H7 (cell line): ENCODE data around the gene IFRD2. TPM values are rescaled to one million over a fixed set of nuclear protein-coding genes. Genes with fewer than 3 reads are reported as not detected.

Experiments used
- DNase-seq: peaks from one replicate; pipeline ENCODE4 v3.0.0; 2012
- H3K27me3 ChIP-seq: 2 replicates; pipeline ENCODE4 v1.6.0; 2011; ENCODE audit warnings: mild to moderate bottlenecking, low read length; ENCODE audit not compliant: control insufficient read depth, insufficient read depth
- H3K36me3 ChIP-seq: replicated peaks from 2 replicates; pipeline ENCODE4 v1.5.1; 2011; ENCODE audit warnings: low read length; ENCODE audit not compliant: control insufficient read depth, insufficient read depth
- H3K4me3 ChIP-seq: 2 replicates; pipeline ENCODE4 v1.5.1; 2011; ENCODE audit warnings: low read depth, mild to moderate bottlenecking, control low read depth, low read length, moderate library complexity; ENCODE audit not compliant: insufficient read depth
- total RNA-seq: library from RNA; depleted of rRNA; stranded (reverse); fragments of >200 nt; shearing (Covaris generic); gene quantifications from 2 replicates; pipeline ENCODE4 v1.2.3, GENCODE V29; 2014

Gene IFRD2
- total RNA-seq, 1 experiment from 2014 or later: 146 TPM

DNA sequence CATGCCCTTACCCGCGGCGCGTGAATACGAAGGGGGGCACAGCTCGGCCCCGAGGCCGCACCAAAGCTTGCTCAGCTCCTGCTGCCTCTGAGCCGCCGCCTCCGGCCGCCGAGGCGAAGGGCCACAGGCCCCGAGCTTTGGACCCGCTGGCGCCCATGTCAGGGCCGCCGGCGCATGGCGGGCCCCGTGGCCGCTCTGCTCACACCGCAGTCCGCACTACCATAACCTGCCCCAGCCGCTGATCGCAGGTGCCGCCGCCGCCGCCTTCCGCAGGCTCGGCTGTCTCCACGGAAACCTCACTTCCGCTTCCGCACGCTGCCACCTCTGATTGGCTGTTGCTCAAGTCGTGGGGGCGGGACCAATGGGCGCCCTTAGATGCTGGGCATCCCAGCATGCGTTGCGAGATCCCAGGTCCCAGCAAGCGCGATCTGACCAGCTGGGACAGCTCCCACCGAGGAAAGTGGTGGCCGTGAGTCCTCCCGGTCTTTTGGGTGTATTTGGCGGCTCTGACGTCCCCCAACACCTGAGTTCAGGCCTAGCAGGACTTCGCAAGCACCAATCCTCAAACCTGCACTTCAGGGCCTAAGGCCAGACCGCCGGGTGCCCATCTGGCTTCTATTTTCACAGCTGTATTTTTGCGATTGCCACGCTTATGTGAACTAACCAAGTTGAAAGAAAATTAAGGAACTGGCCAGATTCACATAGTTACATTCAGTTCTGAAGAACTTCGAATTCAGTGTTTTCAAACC lies 35.9 kb upstream of the IFRD2 start, which contains the start of gene TUSC2:
TSS of gene TUSC2 (minus strand) at position 281 of the 749 bp plus-strand sequence. CDS start at position 157, 124 bp downstream.
- Histone ChIP-seq H3K27me3 (no peaks in the 10 kb centered on the region), H3K36me3 (peaks cover 26% of the 10 kb centered on the region), H3K4me3 (peak within 1 kb of the TSS; percentile 99)
- DNase-seq: peak; percentile 99

DNA sequence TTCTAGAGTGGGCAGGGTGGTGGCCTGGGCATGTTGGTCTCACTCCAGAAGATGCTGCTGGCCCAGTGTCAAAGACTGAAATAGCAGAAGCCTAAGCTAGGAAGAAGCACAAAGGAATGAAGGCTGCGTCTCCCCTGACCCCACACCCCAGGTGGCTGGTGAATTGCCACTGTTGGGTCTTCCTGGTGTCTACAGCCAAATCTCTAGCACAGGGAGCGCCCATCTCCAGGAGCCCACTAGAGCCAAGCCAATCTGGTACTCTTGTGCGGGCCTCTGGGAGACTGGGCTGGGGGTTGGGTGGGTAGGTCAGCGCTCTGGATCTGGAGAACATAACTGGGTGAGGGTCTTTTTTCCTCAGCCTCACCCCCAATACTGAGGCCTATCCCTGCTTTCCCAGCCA lies 34.9 kb upstream of the IFRD2 start:
- no peak for DNase-seq
- H3K27me3 ChIP-seq: no peaks in the 10 kb centered on the region
- peak overlapping the region; percentile 99 for H3K4me3 ChIP-seq
- H3K36me3 ChIP-seq: peaks cover 25% of the 10 kb centered on the region

DNA sequence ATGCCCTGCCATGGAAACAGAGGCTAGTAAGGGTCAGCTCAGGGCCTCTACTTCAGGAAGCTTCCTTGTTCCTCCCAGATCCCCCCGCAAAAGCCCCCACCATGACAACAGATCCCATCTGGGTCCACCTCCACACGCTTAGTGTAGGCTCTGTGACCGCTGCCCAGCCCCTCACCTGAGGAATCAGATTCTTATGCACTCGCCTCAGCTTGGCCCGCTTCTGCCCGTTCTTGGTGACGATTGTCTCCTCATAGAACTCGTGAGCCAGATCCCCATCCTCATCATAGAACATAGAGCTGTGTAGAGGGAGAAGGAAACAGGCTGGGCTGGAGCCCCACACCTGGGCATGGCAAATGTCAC lies 33.9 kb upstream of the IFRD2 start:
- H3K36me3 ChIP-seq: peaks cover 17% of the 10 kb centered on the region
- H3K4me3 ChIP-seq: no peak overlapping the region
- DNase-seq: no peak
- H3K27me3 ChIP-seq: no peaks in the 10 kb centered on the region

DNA sequence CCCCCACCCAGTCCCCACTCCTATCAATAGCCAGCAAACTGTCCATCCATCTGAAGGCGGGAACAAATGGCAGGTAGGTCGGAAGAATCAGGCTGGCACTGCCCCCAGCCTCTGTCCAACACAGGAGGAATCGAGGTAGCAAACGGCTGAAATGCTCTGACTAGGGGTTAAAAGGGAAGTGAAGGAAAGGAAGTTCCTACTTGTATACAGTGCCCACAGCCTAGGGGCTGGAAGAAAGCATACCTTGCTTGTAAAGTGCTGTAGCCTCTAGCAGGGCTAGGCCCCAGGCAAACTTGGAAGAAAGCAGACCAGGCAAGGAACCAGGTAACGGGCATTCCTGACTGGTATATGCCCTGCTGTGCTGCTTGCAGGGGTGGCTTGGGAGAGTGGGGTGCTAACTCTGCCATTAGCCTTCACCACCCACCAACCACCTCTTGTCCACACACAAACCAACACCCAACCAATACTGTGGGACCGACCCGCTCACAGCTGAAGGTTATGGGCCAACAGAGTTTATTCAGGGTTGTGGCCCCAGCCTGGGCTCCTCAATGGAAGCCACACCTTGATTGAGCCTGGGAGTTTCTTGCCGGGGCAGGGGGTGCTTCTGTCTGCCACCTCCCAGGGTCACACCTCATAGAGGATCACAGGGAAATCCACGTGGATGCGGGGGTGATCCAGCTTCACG lies 33.4 kb upstream of the IFRD2 start:
- Histone ChIP-seq H3K27me3 (no peaks in the 10 kb centered on the region), H3K4me3 (no peak overlapping the region), H3K36me3 (peaks cover 12% of the 10 kb centered on the region)
- DNase-seq: no peak

DNA sequence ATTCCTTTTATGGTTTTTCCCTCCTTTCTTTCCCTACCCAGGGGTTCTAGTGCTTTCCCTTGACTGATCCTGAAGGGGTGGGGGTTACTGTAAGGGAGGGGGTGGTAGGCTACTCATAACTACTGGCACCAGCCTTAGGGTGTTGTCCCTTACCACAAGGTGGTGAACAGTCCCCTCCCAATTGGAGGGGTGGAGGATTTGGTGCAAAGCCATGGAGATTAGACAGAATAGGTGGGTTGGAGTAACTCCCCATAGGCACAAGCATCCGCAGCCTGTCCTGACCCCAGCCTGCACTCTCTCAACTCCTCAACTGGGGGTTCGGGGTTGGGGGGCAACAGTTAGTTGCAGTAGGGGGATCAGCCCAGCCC lies 32.9 kb upstream of the IFRD2 start:
- no peaks in the 10 kb centered on the region for H3K27me3 ChIP-seq
- DNase-seq: no peak
- H3K36me3 ChIP-seq: peaks cover 8% of the 10 kb centered on the region
- H3K4me3 ChIP-seq: no peak overlapping the region

DNA sequence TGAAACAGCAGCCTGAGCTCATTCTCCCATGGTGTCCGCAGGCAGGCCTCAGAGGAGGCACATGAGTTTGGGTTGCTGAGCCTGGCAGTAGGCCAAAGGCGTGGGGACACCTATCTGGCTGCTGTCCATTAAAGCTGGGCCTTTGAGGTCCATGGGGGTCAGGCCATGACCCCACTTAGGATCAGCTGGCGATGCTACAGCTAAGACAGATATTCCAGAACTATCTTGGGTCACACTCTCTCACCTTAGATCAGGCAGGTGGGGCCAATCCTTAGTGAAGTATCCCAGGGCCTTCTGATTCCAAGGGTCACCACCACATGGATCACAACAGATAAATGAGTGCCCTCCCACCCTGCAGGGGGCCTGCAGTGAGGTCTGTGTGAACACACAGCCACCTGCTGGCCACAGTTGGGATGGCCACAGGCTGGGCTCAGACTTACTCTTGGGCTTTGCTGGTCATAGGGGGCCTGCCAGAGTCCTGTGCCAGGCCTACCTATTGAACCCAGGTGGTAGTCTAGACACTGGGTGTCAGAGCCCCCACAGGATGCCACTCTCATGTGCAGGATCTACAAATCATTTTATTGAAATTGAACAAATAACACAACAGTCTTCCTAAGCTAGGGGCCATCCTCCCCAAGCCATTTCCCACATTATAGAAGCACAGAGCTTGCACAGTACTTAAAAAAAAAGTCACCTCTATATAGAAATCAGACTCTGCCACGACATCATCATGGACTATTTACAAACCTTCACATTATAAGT lies 32.3 kb upstream of the IFRD2 start:
- peak; percentile 92 for DNase-seq
- Histone ChIP-seq H3K36me3 (peaks cover 8% of the 10 kb centered on the region), H3K27me3 (no peaks in the 10 kb centered on the region), H3K4me3 (no peak overlapping the region)

DNA sequence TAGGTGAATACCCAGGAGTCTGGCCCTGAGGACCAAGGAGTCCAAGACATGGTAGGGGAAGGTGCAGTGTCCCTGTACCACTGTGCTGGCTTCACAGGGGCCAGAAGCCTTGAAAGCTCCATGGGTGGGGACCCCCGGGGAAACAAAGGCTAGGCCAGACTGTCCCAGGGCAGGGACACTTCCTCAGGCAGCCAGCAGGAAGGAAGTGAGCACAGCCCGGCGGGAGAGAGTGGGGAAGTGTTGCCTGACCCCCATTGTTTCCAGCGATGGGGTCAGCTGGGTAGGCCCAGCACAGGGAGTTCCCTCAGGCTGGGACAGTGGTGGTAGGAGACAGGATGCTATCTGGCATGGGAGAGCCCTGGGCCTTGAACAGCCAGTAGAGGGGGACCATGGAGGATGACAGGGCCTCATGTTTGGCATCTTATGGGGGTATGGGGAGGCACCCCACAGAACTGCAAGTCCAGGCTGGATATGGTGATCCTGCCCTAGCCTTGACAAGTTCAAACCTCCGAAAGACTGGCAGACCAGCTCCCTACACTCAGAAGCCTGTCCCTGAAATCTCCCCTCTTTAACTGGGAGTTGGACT lies 31.5 kb upstream of the IFRD2 start:
- Histone ChIP-seq H3K4me3 (no peak overlapping the region), H3K36me3 (peaks cover 15% of the 10 kb centered on the region), H3K27me3 (no peaks in the 10 kb centered on the region)
- no peak for DNase-seq

DNA sequence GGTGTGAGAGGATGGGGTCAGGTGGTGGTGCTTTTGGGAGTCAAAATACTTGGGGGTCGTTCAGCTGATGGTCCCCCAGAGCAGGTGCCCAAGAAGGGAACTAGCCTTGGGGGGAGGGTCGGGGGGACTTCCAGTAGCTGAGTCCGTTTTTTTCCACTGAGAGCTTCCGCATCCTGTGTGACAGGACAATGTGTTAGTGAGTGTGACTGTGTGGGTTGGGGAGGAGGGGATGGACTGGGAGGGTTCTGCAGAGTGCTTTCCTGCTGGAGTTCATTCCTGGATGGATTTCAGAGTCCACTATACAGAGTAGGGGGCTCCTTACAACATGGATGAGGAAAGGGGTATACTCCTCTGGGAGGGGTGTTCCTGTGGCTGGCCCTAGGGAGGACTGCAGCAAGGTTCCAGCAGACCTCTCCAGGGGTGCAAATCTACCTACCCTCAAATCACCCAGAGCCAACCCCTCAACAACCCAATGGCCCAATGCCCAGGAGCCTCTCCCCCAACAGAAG lies 30.9 kb upstream of the IFRD2 start:
- no peak for DNase-seq
- Histone ChIP-seq H3K4me3 (no peak overlapping the region), H3K27me3 (no peaks in the 10 kb centered on the region), H3K36me3 (peaks cover 20% of the 10 kb centered on the region)

DNA sequence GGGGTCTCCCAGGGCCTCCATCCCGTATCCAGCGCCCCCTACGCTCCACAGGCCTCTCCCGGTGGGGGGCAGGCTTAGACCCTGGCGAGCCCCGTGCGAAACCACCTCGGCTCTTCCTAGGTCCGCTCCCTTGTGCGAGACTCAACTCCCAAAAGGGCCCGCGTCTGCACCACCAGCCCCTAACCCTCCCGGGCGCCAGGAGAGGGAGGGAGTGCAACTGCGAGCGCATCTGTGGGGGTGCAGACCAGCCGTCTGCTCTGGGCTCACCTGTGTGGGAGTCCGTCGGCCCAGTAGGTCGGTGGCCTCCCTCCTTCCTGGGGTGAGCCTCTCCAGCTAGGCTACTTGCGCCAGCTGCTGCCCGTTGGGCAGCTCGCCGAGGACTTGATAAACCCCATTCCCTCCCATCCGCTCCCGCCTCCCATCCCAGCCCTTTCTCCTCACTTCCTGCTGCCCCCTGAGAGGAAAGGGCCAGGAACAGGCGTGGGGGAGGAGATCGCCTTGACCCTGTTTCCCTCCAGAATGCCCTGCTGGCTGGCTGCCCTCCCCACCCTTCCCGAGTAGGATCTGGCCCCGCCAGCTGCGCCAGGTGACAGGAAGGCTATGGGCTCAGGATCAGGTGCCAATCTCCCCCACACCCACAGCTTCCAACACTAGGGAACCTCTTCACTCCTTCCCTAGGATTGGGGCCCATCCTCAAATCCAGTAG lies 30.3 kb upstream of the IFRD2 start, which contains the start of gene HYAL2:
TSS of gene HYAL2 (minus strand) at position 360 of the 706 bp plus-strand sequence. CDS start 2,256 bp downstream, outside the sequence.
- Histone ChIP-seq H3K4me3 (peak within 1 kb of the TSS; percentile 62), H3K27me3 (no peaks in the 10 kb centered on the region), H3K36me3 (peaks cover 26% of the 10 kb centered on the region)
- peak; percentile 85 for DNase-seq

DNA sequence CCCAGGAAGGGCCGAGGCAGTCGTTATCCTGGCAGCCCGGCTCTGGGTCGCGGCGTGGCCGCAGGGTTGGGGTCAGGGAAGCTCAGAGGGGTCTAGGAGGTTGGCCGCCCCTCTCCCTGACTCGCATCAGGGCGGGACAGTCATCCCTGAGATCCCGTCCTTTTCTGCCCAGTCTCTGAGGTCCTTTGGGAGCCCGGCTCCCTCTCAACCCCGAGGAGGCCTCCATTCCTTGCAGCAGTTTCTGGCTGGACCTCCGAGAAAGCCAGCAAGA lies 29.8 kb upstream of the IFRD2 start:
- Histone ChIP-seq H3K36me3 (peaks cover 31% of the 10 kb centered on the region), H3K27me3 (no peaks in the 10 kb centered on the region), H3K4me3 (peak overlapping the region; percentile 62)
- DNase-seq: no peak

DNA sequence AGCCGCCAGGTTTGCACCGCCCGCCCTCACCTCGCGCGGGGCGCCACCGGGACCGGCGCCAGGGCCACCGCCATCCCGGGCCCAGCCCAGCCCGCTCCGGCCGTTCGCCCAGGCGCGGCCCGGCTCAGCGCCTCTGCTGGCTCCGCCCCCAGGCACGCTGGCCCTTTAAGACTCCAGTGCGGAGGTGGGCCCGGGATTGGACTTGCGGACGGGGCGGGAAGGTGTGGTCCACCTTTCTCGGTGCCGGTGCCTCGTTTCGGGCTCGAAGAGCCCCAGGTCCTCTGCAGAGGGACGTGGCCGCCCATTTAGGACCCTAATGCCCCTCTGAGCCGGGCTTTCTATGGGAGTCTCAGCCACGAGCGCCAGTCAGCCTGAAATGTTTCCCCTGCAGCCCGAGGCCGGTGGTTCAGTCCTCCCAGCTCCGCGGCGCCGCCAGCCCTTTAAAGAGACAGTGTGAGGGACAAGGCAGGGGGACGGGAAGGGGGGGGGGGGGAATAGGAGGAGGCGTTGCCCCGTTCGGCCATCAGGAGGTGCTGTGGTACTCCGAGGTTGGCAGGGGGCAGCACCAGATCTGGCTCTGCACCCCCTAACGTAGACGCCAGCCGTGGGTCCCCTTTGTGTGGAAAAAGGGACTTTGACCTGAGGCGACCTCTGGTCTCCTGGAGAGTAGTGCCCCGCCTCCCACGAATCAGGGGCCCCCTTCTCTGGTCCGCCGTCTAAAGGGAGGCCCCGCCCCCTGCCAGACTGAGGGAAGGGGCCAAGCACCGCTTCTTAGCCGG lies 29.3 kb upstream of the IFRD2 start:
- Histone ChIP-seq H3K4me3 (peak overlapping the region; percentile 62), H3K27me3 (no peaks in the 10 kb centered on the region), H3K36me3 (peaks cover 35% of the 10 kb centered on the region)
- peak; percentile 97 for DNase-seq

DNA sequence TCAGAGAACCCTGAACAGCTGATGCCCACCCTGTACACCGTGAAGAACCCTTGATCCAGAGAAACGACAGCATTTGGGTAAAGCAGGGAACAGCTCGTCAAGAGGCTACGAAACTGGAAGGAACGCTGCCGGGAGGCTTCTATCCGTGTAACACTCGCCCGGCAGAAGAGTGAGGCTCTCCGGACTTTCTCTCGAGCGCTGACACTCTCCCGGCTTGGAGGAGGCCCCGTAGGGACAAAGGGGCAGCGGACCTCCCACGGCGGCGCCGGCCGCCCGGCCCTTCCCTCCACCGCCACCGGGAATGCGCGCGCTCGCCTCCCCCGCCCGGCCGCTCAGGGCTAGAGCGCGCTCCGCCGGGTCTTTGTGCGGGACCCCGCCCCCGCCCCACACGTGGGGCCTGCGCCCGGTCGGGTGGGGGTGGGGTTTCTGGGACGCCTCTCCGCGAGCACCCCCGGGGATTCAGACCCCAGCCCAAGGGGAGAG lies 28.7 kb upstream of the IFRD2 start:
- DNase-seq: peak; percentile 98
- Histone ChIP-seq H3K36me3 (peaks cover 35% of the 10 kb centered on the region), H3K27me3 (no peaks in the 10 kb centered on the region), H3K4me3 (peak overlapping the region; percentile 62)

DNA sequence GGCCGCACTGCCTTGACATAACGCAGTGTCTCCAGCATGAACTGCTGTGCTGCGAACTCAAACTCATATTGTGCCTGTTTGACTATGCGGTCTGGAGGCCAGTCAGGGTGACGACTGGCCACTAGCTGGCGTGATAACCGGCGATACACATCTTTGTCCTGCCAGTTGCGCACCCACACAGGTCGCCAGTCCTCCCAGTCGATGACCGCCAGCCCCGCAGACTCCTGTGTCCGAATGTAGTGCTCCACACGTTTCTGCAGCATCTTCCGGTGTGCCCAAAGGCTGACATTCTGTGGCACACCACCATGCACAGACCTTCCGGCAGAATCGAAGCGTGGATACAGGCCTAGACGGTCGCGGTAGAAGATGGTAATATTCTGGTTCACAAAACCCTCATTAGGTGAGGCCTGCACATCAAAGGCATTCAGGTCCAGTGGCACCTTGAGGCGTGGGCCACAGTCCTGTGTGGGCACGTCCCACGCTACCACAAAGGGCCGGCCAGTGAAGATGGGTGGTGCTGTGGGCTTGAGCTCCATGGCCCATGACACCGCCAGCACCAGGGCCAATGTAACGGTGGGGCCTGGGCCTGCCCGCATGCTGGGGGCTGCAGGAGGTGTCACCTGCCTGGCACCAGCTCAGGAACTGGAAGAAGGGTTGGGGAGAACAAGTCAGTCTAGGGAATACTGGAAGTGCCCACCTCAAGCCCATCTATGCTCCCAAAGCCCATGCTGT lies 27.8 kb upstream of the IFRD2 start:
- Histone ChIP-seq H3K4me3 (peak overlapping the region; percentile 62), H3K36me3 (peaks cover 33% of the 10 kb centered on the region), H3K27me3 (no peaks in the 10 kb centered on the region)
- no peak for DNase-seq
